Panc1 (cell line): ENCODE data around the gene SLCO2A1.

Experiments used
- CTCF ChIP-seq: fragments of 450-650 bp; IDR thresholded peaks from 2 replicates; pipeline ENCODE4 v1.5.1; 2017; ENCODE audit warnings: mild to moderate bottlenecking
- POLR2AphosphoS5 ChIP-seq: IDR thresholded peaks from 2 replicates; pipeline ENCODE4 v1.6.1; 2012; ENCODE audit warnings: mild to moderate bottlenecking, low read depth, low read length, moderate library complexity

DNA sequence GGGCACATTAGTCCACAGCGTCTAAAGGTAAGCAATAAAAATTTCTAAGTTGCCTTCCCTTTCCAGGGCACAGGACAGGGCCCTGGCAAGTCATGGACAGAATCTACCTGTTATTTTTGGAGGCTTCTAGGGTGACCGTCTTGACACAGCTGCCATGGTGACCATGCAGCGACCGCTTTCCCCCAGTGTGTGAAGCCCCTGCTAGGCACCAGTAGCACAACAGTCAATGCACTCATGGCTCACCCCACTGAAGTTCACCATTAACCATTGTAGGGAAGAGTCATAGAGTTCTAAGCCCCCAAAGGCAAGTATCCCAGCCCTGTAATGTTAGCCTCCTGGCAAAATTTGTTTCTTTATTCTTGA is 43.8 kb upstream of the SLCO2A1 start:
- no peak for TF ChIP-seq CTCF
- no peak for TF ChIP-seq POLR2AphosphoS5
